HepG2 (cell line): Measurements from ENCODE around the gene PSD4. TPM values are rescaled to one million over a fixed set of nuclear protein-coding genes. Genes with fewer than 3 reads are reported as not detected.
A peak's percentile ranks its signal among the peaks of the same experiment; 100 is the strongest.

Source experiments
- ATRX ChIP-seq: sonication (generic); formaldehyde crosslinking; IDR thresholded peaks from 2 replicates; pipeline ENCODE4 v1.4.0; 2020; ENCODE audit warnings: missing genetic modification reagents, borderline replicate concordance
- ISL2 ChIP-seq: sonication (generic); formaldehyde crosslinking; IDR thresholded peaks from 2 replicates; pipeline ENCODE4 v1.5.0; 2020; ENCODE audit warnings: missing genetic modification reagents
- JDP2 ChIP-seq: sonication (generic); formaldehyde crosslinking; IDR thresholded peaks from 2 replicates; pipeline ENCODE4 v1.8.1; 2022; ENCODE audit warnings: missing genetic modification reagents, borderline replicate concordance
- MAF1 ChIP-seq: sonication (generic); formaldehyde crosslinking; IDR thresholded peaks from 2 replicates; pipeline ENCODE4 v1.5.0; 2020; ENCODE audit warnings: missing genetic modification reagents, borderline replicate concordance
- RFX3 ChIP-seq: IDR thresholded peaks from 2 replicates; pipeline ENCODE4 v1.6.1; 2016; ENCODE audit warnings: missing biosample characterization, missing genetic modification reagents
- SKI ChIP-seq: fragments of 450-650 bp; IDR thresholded peaks from one replicate; pipeline ENCODE4 v1.6.1; 2018; ENCODE audit warnings: mild to moderate bottlenecking; ENCODE audit not compliant: partially characterized antibody
- SRY ChIP-seq: sonication (generic); formaldehyde crosslinking; IDR thresholded peaks from 2 replicates; pipeline ENCODE4 v1.8.0; 2022; ENCODE audit warnings: mild to moderate bottlenecking, missing genetic modification reagents
- TEAD2 ChIP-seq: sonication (generic); formaldehyde crosslinking; IDR thresholded peaks from 2 replicates; pipeline ENCODE4 v1.9.0; 2021; ENCODE audit warnings: missing genetic modification reagents
- ZNF180 ChIP-seq: sonication (generic); formaldehyde crosslinking; IDR thresholded peaks from 2 replicates; pipeline ENCODE4 v1.4.0; 2020; ENCODE audit warnings: low read depth, missing genetic modification reagents, borderline replicate concordance
- ZNF20 ChIP-seq: sonication (generic); formaldehyde crosslinking; IDR thresholded peaks from 2 replicates; pipeline ENCODE4 v1.4.0; 2020; ENCODE audit warnings: mild to moderate bottlenecking, moderate library complexity, missing genetic modification reagents
- ZNF260 ChIP-seq: sonication (generic); formaldehyde crosslinking; IDR thresholded peaks from 2 replicates; pipeline ENCODE4 v1.4.0; 2020; ENCODE audit warnings: missing genetic modification reagents, low read depth, mild to moderate bottlenecking, borderline replicate concordance
- ZNF274 ChIP-seq: sonication (generic); formaldehyde crosslinking; IDR thresholded peaks from 2 replicates; pipeline ENCODE4 v1.5.1; 2020; ENCODE audit warnings: mild to moderate bottlenecking, missing genetic modification reagents
- ZNF549 ChIP-seq: sonication (generic); formaldehyde crosslinking; IDR thresholded peaks from 2 replicates; pipeline ENCODE4 v1.5.0; 2020; ENCODE audit warnings: missing genetic modification reagents
- ZNF768 ChIP-seq: sonication (generic); formaldehyde crosslinking; IDR thresholded peaks from 2 replicates; pipeline ENCODE4 v1.4.0; 2020; ENCODE audit warnings: missing genetic modification reagents
- polyA plus RNA-seq, 8 experiments: library from polyadenylated mRNA; depleted of rRNA in 3 of 8; stranded (reverse) in 7 of 8; unstranded in 1 of 8; fragments of >200 nt; fragmentation: Illumina TruSeq in 4 of 8; extraction: Trizol in 4 of 8; gene quantifications; 2 replicates each; pipeline versions ENCODE4 v1.2.1 to v1.2.3, GENCODE V29; 2011 to 2016; ENCODE audit warnings: low read depth in 4 of 8, missing spikeins in 1 of 8, mixed read lengths in 1 of 8; ENCODE audit not compliant: insufficient read depth in 1 of 8
- total RNA-seq, 5 experiments: library from RNA; depleted of rRNA; stranded (reverse); fragments of >200 nt; fragmentation: Illumina TruSeq; extraction: Trizol; gene quantifications; 2 replicates each; pipeline ENCODE4 v1.2.3, GENCODE V29; 2016; ENCODE audit warnings: low read depth in 1 of 5
- TF ChIP-seq, protein P1 (sequence below): sonication (generic); formaldehyde crosslinking; IDR thresholded peaks from 2 replicates; pipeline ENCODE4 v1.9.0; 2021; ENCODE audit warnings: missing genetic modification reagents, borderline replicate concordance
- TF ChIP-seq, protein P2 (sequence below): sonication (generic); formaldehyde crosslinking; IDR thresholded peaks from 2 replicates; pipeline ENCODE4 v1.8.1; 2023; ENCODE audit warnings: mild to moderate bottlenecking, missing genetic modification reagents
- TF ChIP-seq, protein P3 (sequence below): sonication (generic); formaldehyde crosslinking; IDR thresholded peaks from 2 replicates; pipeline ENCODE4 v1.9.0; 2021; ENCODE audit warnings: missing genetic modification reagents, mild to moderate bottlenecking, borderline replicate concordance
- TF ChIP-seq, protein P4 (sequence below): sonication (generic); formaldehyde crosslinking; IDR thresholded peaks from 2 replicates; pipeline ENCODE4 v1.5.0; 2020; ENCODE audit warnings: missing genetic modification reagents
- TF ChIP-seq, protein P5 (sequence below): sonication (generic); formaldehyde crosslinking; IDR thresholded peaks from 2 replicates; pipeline ENCODE4 v1.4.0; 2020; ENCODE audit warnings: missing genetic modification reagents

The PSD4 gene
- total and polyA plus RNA-seq, 2 of the 13 experiments (the other 11 are each of a cell fraction or from before 2014, with no cell fraction given) = 5.8 to 9.4 TPM

DNA sequence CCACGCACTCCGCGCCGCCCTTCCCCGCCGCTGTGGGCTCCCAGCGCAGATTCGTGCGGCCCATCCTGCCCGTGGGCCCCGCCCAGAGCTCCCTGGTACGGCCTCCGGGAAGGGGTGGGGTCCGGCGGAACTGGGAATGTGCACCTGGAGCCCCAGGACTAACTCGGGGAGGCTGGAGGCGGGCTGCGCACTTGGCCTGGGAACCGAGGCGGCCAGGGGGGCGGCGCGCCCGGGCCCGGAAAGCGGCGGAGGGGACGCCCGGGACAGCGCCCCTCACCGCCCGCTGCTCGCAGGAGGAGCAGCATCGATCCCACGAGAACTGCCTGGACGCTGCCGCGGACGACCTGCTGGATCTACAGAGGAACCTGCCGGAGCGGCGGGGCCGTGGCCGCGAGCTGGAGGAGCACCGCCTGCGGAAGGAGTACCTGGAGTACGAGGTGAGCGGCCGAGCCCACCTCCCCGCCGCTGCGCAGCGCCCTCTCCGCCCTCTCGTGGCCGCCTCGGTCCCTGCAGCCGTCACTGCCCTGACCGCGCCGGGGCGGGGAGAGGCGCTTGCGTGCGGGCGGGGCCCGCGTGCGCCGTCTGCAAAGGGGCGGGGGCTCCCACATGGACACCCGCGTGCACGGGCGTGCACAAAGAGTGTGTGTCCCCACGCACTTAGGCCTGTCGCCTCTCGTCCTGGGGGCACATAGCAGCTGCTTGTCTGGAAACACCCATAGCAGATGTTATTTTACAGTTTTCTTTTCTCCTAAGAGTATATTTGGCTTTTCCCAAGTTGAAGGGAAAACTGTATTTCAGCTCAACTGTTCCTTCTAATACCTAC is 25.2 kb downstream of the PSD4 start (continued):
- TF ChIP-seq MAF1 = 0 out of 2 replicates have a peak, but pooled peaks have one; percentile 82
- TF ChIP-seq, protein P1, sequence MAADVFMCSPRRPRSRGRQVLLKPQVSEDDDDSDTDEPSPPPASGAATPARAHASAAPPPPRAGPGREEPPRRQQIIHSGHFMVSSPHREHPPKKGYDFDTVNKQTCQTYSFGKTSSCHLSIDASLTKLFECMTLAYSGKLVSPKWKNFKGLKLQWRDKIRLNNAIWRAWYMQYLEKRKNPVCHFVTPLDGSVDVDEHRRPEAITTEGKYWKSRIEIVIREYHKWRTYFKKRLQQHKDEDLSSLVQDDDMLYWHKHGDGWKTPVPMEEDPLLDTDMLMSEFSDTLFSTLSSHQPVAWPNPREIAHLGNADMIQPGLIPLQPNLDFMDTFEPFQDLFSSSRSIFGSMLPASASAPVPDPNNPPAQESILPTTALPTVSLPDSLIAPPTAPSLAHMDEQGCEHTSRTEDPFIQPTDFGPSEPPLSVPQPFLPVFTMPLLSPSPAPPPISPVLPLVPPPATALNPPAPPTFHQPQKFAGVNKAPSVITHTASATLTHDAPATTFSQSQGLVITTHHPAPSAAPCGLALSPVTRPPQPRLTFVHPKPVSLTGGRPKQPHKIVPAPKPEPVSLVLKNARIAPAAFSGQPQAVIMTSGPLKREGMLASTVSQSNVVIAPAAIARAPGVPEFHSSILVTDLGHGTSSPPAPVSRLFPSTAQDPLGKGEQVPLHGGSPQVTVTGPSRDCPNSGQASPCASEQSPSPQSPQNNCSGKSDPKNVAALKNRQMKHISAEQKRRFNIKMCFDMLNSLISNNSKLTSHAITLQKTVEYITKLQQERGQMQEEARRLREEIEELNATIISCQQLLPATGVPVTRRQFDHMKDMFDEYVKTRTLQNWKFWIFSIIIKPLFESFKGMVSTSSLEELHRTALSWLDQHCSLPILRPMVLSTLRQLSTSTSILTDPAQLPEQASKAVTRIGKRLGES = no peak
- no peak for TF ChIP-seq ZNF20 (CRISPR knock-in tag)
- peak; percentile 52 for TF ChIP-seq SKI
- TF ChIP-seq, protein P2, sequence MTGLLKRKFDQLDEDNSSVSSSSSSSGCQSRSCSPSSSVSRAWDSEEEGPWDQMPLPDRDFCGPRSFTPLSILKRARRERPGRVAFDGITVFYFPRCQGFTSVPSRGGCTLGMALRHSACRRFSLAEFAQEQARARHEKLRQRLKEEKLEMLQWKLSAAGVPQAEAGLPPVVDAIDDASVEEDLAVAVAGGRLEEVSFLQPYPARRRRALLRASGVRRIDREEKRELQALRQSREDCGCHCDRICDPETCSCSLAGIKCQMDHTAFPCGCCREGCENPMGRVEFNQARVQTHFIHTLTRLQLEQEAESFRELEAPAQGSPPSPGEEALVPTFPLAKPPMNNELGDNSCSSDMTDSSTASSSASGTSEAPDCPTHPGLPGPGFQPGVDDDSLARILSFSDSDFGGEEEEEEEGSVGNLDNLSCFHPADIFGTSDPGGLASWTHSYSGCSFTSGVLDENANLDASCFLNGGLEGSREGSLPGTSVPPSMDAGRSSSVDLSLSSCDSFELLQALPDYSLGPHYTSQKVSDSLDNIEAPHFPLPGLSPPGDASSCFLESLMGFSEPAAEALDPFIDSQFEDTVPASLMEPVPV = peak; percentile 77
- TF ChIP-seq ZNF260 = no peak
- TF ChIP-seq ISL2 (CRISPR knock-in tag) = peak; percentile 49
- no peak for TF ChIP-seq RFX3 (CRISPR knock-in tag)
- TF ChIP-seq TEAD2 (CRISPR knock-in tag) = no peak
- peak; percentile 82 for TF ChIP-seq ZNF768 (CRISPR knock-in tag)
- TF ChIP-seq ZNF274 = peak; percentile 84
- TF ChIP-seq ZNF180 (CRISPR knock-in tag) = peak; percentile 15; the same call in 1 of the 2 replicates
- TF ChIP-seq JDP2 = no peak; the same call in 1 of the 2 replicates
- TF ChIP-seq, protein P3, sequence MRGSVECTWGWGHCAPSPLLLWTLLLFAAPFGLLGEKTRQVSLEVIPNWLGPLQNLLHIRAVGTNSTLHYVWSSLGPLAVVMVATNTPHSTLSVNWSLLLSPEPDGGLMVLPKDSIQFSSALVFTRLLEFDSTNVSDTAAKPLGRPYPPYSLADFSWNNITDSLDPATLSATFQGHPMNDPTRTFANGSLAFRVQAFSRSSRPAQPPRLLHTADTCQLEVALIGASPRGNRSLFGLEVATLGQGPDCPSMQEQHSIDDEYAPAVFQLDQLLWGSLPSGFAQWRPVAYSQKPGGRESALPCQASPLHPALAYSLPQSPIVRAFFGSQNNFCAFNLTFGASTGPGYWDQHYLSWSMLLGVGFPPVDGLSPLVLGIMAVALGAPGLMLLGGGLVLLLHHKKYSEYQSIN = no peak
- TF ChIP-seq ZNF549 (CRISPR knock-in tag) = no peak
- TF ChIP-seq, protein P4, sequence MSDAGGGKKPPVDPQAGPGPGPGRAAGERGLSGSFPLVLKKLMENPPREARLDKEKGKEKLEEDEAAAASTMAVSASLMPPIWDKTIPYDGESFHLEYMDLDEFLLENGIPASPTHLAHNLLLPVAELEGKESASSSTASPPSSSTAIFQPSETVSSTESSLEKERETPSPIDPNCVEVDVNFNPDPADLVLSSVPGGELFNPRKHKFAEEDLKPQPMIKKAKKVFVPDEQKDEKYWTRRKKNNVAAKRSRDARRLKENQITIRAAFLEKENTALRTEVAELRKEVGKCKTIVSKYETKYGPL (CRISPR knock-in tag) = no peak
- no peak for TF ChIP-seq ATRX (CRISPR knock-in tag)
- TF ChIP-seq, protein P5, sequence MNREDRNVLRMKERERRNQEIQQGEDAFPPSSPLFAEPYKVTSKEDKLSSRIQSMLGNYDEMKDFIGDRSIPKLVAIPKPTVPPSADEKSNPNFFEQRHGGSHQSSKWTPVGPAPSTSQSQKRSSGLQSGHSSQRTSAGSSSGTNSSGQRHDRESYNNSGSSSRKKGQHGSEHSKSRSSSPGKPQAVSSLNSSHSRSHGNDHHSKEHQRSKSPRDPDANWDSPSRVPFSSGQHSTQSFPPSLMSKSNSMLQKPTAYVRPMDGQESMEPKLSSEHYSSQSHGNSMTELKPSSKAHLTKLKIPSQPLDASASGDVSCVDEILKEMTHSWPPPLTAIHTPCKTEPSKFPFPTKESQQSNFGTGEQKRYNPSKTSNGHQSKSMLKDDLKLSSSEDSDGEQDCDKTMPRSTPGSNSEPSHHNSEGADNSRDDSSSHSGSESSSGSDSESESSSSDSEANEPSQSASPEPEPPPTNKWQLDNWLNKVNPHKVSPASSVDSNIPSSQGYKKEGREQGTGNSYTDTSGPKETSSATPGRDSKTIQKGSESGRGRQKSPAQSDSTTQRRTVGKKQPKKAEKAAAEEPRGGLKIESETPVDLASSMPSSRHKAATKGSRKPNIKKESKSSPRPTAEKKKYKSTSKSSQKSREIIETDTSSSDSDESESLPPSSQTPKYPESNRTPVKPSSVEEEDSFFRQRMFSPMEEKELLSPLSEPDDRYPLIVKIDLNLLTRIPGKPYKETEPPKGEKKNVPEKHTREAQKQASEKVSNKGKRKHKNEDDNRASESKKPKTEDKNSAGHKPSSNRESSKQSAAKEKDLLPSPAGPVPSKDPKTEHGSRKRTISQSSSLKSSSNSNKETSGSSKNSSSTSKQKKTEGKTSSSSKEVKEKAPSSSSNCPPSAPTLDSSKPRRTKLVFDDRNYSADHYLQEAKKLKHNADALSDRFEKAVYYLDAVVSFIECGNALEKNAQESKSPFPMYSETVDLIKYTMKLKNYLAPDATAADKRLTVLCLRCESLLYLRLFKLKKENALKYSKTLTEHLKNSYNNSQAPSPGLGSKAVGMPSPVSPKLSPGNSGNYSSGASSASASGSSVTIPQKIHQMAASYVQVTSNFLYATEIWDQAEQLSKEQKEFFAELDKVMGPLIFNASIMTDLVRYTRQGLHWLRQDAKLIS (CRISPR knock-in tag) = no peak
- peak; percentile 54; the same call in 1 of the 2 replicates for TF ChIP-seq SRY (CRISPR knock-in tag)
